B cell (primary cell): Measurements from ENCODE around the gene QRICH2. TPM values are rescaled to one million over a fixed set of nuclear protein-coding genes. Genes with fewer than 3 reads are reported as not detected.

Experiments
- ATAC-seq: fragments of 200-7000 bp; cut with Tn5 transposase; one replicate; pipeline ENCODE4 v1.10.0; 2021; ENCODE audit warnings: low read depth, mild to moderate bottlenecking, moderate number of reproducible peaks, moderate library complexity
- CTCF ChIA-PET: fragments of 350-600 bp; sonication (Branson Sonifier 250); formaldehyde crosslinking; loops from one replicate; lab custom pipeline; 2021; ENCODE audit warnings: antibody characterized with exemption, inconsistent platforms; lab: Charles Lee
- POLR2A ChIA-PET: fragments of 350-600 bp; sonication (Branson Sonifier 250); formaldehyde crosslinking; loops from one replicate; lab custom pipeline; 2021; ENCODE audit warnings: antibody characterized with exemption; lab: Charles Lee
- DNase-seq: peaks from one replicate; pipeline ENCODE4 v3.0.0; 2013
- H2AFZ ChIP-seq: 2 replicates; pipeline ENCODE4 v1.6.1; 2012; ENCODE audit warnings: mild to moderate bottlenecking, low read depth, low read length; ENCODE audit not compliant: insufficient read depth, poor library complexity, severe bottlenecking
- H3K27ac ChIP-seq, 2 donors: 1 replicate in 1 of 2; 2 replicates in 1 of 2; pipeline ENCODE4 v1.5.1; 2012 to 2013; ENCODE audit warnings: low read length in 2 of 2, mild to moderate bottlenecking in 2 of 2, moderate library complexity in 1 of 2
- H3K27me3 ChIP-seq, 4 experiments: fragments of 200-600 bp in 1 of 4; sonication (generic) in 1 of 4; replicated peaks in 1 of 4; 1 replicate in 2 of 4; 2 replicates in 2 of 4; pipeline versions ENCODE4 v1.6.1 to v1.7.0; 2013 to 2016; ENCODE audit warnings: low read length in 3 of 4, mild to moderate bottlenecking in 2 of 4, mixed read lengths in 1 of 4, moderate library complexity in 1 of 4; ENCODE audit not compliant: insufficient read depth in 4 of 4, control insufficient read depth in 3 of 4; ENCODE audit errors: control extremely low read depth in 1 of 4
- H3K36me3 ChIP-seq, 2 experiments: replicated peaks in 1 of 2; 1 replicate in 1 of 2; 2 replicates in 1 of 2; pipeline versions ENCODE4 v1.6.1 to v1.7.1; 2013; ENCODE audit warnings: low read length in 1 of 2; ENCODE audit not compliant: insufficient read depth in 2 of 2, control insufficient read depth in 1 of 2; ENCODE audit errors: control extremely low read depth in 1 of 2, extremely low read depth in 1 of 2
- H3K4me1 ChIP-seq, 2 donors: fragments of 200-600 bp in 1 of 2; sonication (generic) in 1 of 2; 1 replicate in 1 of 2; 2 replicates in 1 of 2; pipeline versions ENCODE4 v1.5.1 to v1.6.1; 2013 to 2017; ENCODE audit warnings: low read length in 2 of 2; ENCODE audit not compliant: control insufficient read depth in 2 of 2, insufficient read depth in 2 of 2
- H3K4me2 ChIP-seq: replicated peaks from 2 replicates; pipeline ENCODE3; 2012; ENCODE audit warnings: mild to moderate bottlenecking, low read depth, low read length; ENCODE audit not compliant: poor library complexity, severe bottlenecking
- H3K4me3 ChIP-seq, 5 experiments: fragments of 200-600 bp in 1 of 5; sonication (generic) in 1 of 5; 1 replicate in 3 of 5; 2 replicates in 2 of 5; pipeline versions ENCODE4 v1.5.1 to v1.7.0; 2011 to 2016; ENCODE audit warnings: low read length in 4 of 5, mild to moderate bottlenecking in 4 of 5, low read depth in 2 of 5, control low read depth in 1 of 5, moderate library complexity in 1 of 5; ENCODE audit not compliant: insufficient read depth in 1 of 5; ENCODE audit errors: control extremely low read depth in 1 of 5, extremely low read depth in 1 of 5
- H3K79me2 ChIP-seq: fragments of 200-600 bp; sonication (generic); one replicate; pipeline ENCODE4 v1.6.0; 2016; ENCODE audit warnings: low read length; ENCODE audit not compliant: control insufficient read depth, insufficient read depth
- H3K9ac ChIP-seq: fragments of 200-600 bp; sonication (generic); 2 replicates; pipeline ENCODE4 v1.6.1; 2017; ENCODE audit warnings: mild to moderate bottlenecking, low read length, moderate library complexity
- H3K9me3 ChIP-seq, 3 donors: one replicate each; pipeline versions ENCODE4 v1.6.1 to v1.7.1; 2013; ENCODE audit warnings: low read length in 2 of 3; ENCODE audit not compliant: control insufficient read depth in 2 of 3, insufficient read depth in 1 of 3; ENCODE audit errors: control extremely low read depth in 1 of 3
- H4K20me1 ChIP-seq: 2 replicates; pipeline ENCODE4 v1.6.0; 2012; ENCODE audit warnings: mild to moderate bottlenecking, low read length; ENCODE audit not compliant: insufficient read depth, control insufficient read depth, poor library complexity, severe bottlenecking
- H3K27ac Mint-ChIP-seq: one replicate; pipeline ENCODE4 v1.8.0; 2021; ENCODE audit warnings: mixed read lengths
- H3K27me3 Mint-ChIP-seq: one replicate; pipeline ENCODE4 v1.8.0; 2021; ENCODE audit warnings: mixed read lengths
- H3K4me1 Mint-ChIP-seq: one replicate; pipeline ENCODE4 v1.8.0; 2021; ENCODE audit warnings: mixed read lengths
- H3K4me3 Mint-ChIP-seq: one replicate; pipeline ENCODE4 v1.8.0; 2021; ENCODE audit warnings: mixed read lengths
- H3K9me3 Mint-ChIP-seq: one replicate; pipeline ENCODE4 v1.8.0; 2022; ENCODE audit warnings: mixed read lengths; ENCODE audit not compliant: insufficient read depth
- EZH2 ChIP-seq: IDR thresholded peaks from 2 replicates; pipeline ENCODE4 v1.6.1; 2012; ENCODE audit warnings: borderline replicate concordance, low read depth, mild to moderate bottlenecking, moderate library complexity, low read length; ENCODE audit not compliant: insufficient read depth, poor library complexity, severe bottlenecking
- WGBS: methylation state at CpG from one replicate; pipeline ENCODE4 v1.1.5; 2013; ENCODE audit warnings: missing lambda C conversion rate; ENCODE audit not compliant: insufficient coverage; 5-methylcytosine and 5-hydroxymethylcytosine counted together
- intact Hi-C: fragments of 100-400 bp; cut with micrococcal nuclease; formaldehyde crosslinking; loops from one replicate; pipeline ENCODE4 v1.10.0; 2022
- polyA plus RNA-seq: library from polyadenylated mRNA; depleted of rRNA; stranded (reverse); fragments of >200 nt; gene quantifications from 2 replicates; pipeline ENCODE4 v1.2.3, GENCODE V29; 2012
- total RNA-seq, 2 donors: library from RNA; stranded (reverse); fragments of 120-200 nt in 1 of 2; gene quantifications; 1 replicate in 1 of 2; 2 replicates in 1 of 2; pipeline versions ENCODE4 v1.2.3 to v1.2.4, GENCODE V29; 2013 to 2022
- TF ChIP-seq, protein P1 (sequence below): fragments of 200-600 bp; IDR thresholded peaks from one replicate; pipeline ENCODE4 v1.8.0; 2022; ENCODE audit warnings: antibody characterized with exemption, mild to moderate bottlenecking

Gene QRICH2
- total and polyA plus RNA-seq, 2 donors (not counting 1 experiment from before 2014, with no cell fraction given) = 4.4 to 4.5 TPM

GRCh38 chr17:76240461-76241203 is 67.4 kb downstream of the QRICH2 start, which contains the start of gene RNF157:
Gene RNF157, minus strand, starts transcription at chr17:76240493. Its CDS starts 253 bp downstream, at chr17:76240240.
- H3K27ac ChIP-seq = no peak within 1 kb of the TSS
- ATAC-seq = peak; percentile 90
- H3K79me2 ChIP-seq = no peaks in the 10 kb centered on the region
- Mint-ChIP-seq H3K27me3 (peaks cover 38% of the 10 kb centered on the region), H3K9me3 (no peaks in the 10 kb centered on the region), H3K4me1 (peaks cover 11% of the 10 kb centered on the region), H3K27ac (peak within 1 kb of the TSS; percentile 70), H3K4me3 (peak within 1 kb of the TSS; percentile 88)
- WGBS = under 1% methylated on average over 99 of the region's 102 CpGs
- peak within 1 kb of the TSS; percentile 96 for H3K4me2 ChIP-seq
- peaks cover 0 to 46% (median 26%) of the 10 kb centered on the region in 4 experiments for H3K27me3 ChIP-seq
- no peaks in the 10 kb centered on the region for H4K20me1 ChIP-seq
- H2AFZ ChIP-seq = peak within 1 kb of the TSS; percentile 77
- ChIA-PET POLR2A (no interaction called here), CTCF (no interaction called here)
- H3K9ac ChIP-seq = peak within 1 kb of the TSS; percentile 67
- H3K4me1 ChIP-seq = peaks cover 16 to 21% of the 10 kb centered on the region in 2 donors
- intact Hi-C loops = loop anchor here (1.0 to 2.0 kb wide), 2 partner anchors 24 to 32 kb away; no protein-coding TSS in a partner anchor
- TF ChIP-seq, protein P1, sequence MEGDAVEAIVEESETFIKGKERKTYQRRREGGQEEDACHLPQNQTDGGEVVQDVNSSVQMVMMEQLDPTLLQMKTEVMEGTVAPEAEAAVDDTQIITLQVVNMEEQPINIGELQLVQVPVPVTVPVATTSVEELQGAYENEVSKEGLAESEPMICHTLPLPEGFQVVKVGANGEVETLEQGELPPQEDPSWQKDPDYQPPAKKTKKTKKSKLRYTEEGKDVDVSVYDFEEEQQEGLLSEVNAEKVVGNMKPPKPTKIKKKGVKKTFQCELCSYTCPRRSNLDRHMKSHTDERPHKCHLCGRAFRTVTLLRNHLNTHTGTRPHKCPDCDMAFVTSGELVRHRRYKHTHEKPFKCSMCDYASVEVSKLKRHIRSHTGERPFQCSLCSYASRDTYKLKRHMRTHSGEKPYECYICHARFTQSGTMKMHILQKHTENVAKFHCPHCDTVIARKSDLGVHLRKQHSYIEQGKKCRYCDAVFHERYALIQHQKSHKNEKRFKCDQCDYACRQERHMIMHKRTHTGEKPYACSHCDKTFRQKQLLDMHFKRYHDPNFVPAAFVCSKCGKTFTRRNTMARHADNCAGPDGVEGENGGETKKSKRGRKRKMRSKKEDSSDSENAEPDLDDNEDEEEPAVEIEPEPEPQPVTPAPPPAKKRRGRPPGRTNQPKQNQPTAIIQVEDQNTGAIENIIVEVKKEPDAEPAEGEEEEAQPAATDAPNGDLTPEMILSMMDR = no peak
- TF ChIP-seq EZH2 = peak; percentile 93
- peak; percentile 66 for DNase-seq
- peak within 1 kb of the TSS; percentile 46 to 66 (median 61) for H3K4me3 ChIP-seq
- peaks cover 0 to 5% (median 1%) of the 10 kb centered on the region in 3 donors for H3K9me3 ChIP-seq
- H3K36me3 ChIP-seq = no peaks in the 10 kb centered on the region
